Caki2 (cell line): ENCODE measurements around the gene CCDC178. TPM values are rescaled to one million over a fixed set of nuclear protein-coding genes. Genes with fewer than 3 reads are reported as not detected.

ENCODE experiments used
- DNase-seq: peaks from one replicate; pipeline ENCODE4 v3.0.0-alpha.2; 2015; ENCODE audit warnings: low read depth
- in situ Hi-C: cut with HindIII; loops from 2 replicates; pipeline ENCODE4 v1.10.0; 2016; ENCODE audit warnings: low sequenced_read_pairs, low pct_unique_long_range_greater_than_20kb, mixed read lengths
- total RNA-seq: library from RNA; depleted of rRNA; stranded (reverse); fragments of >200 nt; shearing (Covaris generic); gene quantifications from 2 replicates; pipeline ENCODE4 v1.2.3, GENCODE V29; 2014; ENCODE audit warnings: low replicate concordance

CCDC178 gene
- total RNA-seq, 1 experiment from 2014 or later = not detected

DNA sequence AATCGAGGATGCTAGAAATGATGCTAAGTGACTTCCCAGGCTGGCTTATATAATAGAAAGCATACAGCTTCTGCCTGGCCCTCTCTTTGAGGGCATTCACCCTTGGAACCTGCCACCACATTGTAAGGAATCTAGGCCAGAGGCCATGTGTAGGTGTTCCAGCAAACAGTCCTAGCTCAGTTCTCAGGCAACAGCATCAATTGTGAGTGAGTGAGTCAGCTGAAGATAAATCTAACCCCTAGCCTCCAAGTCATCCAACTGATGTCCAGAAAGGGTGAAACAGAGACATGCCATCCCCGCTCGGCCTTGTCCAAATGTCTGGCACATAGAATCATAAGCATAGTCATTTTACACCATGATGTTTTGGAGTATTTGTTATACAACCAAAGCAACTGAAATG lies 343.4 kb downstream of the CCDC178 start:
- peak; percentile 16 for DNase-seq
- in situ Hi-C loops = no loop called here

DNA sequence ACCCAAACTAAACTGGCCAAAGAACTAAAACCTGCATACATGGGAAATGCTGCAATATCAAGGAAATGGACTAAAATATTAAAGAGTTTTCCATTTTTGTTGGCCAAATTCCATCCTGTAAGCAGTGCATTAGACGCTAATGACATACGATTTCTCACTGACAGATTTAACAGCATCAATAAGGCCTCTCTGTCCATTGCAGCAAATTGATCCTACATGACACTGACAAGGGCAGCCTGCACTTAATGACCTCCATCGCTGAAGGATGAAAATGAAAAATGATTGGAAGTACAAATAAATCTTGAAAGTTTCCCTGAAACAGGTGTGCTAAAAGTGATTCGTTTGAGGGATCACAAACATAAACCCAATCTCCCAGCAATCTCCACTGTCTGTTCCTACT lies 350.1 kb downstream of the CCDC178 start:
- DNase-seq = no peak
- in situ Hi-C loops = no loop called here

DNA sequence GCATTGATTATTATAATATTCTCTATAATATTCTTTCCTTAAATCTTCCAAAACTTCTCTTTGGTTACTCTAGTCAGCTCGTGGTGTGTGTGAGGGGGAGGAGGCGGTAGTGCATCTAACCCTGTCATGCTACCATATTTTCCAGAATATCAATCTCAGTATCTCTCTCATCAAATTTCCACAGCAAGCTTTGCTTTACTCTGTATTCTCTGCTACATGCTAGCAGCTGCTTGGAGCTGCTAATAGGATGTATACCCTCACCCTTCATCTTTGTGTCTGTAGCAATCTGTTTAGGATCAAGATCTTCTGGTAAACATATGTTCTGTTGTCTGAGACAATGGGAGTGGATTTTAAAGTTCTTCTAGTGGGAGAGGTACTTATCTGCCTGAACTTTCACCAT lies 363.9 kb downstream of the CCDC178 start:
- in situ Hi-C loops = no loop called here

DNA sequence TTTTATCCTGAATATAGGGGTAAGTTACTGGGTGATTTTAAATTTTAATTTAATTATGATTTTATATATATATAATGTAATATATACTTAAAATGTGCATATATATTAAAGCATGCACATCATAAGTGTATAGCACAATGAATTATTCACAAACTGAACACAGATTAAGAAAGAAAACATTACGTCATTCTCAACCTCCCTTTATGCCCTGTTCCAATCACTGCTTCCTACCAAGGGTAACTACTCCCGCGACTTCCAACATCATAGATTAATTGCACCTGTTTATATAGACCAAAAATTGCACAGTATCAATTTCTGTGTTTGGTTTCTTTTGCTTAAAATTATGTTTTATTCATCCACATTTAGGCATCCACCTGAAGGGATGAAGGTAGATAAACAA lies 366.4 kb downstream of the CCDC178 start:
- DNase-seq = no peak
- in situ Hi-C loops = no loop called here

More for the DNA sequence above, 363.9 kb downstream of the CCDC178 start:
- DNase-seq = no peak

DNA sequence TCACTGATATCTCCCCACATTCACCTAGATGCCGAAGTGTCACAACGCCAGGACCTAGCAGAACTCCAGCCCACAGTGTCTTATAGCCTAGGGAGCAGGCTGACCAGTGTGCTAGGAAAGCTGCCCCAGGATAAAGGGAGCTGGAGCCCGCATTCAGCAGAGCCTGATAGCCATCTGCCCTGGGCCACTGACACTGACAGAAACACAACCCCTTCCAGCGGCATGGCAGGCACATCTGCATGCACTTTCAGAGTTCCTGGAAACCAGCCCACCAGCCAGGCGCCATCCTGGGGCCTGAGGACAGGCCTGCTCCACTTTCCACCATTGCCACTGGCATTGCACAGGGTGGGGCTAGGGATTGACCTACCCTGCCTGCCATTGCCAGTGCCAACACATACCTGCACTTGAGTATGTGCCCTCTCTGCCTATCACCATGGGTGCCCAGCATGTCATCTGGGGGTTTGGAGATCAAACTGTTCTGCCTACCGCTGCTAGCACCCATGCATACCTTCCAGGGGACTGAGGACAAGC lies 377.6 kb downstream of the CCDC178 start:
- in situ Hi-C loops = no loop called here
- no peak for DNase-seq

DNA sequence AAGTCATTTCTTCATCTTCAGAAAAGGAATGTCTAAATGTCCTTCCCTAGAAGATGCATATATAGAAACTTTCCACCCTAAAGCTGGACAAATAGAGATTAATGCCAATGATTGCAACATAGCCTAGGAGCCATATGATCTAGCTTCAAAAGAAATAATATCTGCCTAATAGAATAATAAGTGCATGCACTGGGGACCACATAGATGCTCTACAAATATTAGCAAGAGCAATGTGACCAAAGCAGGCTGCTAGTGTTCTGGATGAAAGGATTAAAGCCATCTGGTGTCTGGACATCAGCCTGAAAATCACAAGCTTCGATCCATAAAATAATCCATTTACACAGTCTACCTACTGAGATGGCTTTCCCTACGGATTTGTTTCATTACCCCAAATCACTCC lies 387.6 kb downstream of the CCDC178 start:
- no peak for DNase-seq
- in situ Hi-C loops = no loop called here

DNA sequence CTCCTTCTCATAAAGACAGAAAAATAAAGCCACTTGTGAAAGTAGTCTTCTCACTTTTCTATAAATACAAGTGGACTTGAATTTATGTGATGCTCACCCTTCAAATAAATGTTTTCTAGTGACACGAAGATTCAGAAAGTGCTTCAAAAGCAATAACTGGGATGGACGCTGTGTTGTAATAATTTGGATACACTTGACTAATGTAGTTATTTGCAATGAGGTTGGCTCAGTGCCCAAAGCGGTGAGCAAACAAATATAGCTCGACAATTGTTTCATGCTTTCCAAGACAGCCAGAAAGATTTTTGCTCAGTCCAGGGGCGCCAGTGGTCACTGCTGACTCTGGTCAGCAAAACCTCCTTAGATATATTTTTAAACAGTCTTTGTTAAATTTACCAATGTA lies 389.1 kb downstream of the CCDC178 start:
- no peak for DNase-seq

DNA sequence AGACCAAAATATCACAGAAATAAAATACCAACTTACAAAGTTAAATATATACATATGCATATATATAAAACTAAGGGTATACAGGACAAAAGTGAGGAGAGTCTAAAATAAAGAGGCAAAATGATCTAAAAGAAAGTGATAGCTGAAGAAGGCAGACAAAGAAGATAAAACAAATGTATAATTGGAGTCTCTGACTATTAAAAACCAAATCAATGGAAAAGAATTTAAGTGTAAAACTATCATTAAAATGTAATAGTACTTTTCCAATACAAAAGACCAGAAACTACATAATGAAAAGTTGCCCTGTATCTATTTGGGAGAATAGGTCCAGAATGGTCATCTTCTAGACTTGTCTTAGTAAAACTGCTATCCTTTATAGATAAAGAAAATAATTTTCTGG lies 400.3 kb downstream of the CCDC178 start:
- in situ Hi-C loops = no loop called here
- DNase-seq = no peak

More for the DNA sequence above, 389.1 kb downstream of the CCDC178 start:
- in situ Hi-C loops = no loop called here

DNA sequence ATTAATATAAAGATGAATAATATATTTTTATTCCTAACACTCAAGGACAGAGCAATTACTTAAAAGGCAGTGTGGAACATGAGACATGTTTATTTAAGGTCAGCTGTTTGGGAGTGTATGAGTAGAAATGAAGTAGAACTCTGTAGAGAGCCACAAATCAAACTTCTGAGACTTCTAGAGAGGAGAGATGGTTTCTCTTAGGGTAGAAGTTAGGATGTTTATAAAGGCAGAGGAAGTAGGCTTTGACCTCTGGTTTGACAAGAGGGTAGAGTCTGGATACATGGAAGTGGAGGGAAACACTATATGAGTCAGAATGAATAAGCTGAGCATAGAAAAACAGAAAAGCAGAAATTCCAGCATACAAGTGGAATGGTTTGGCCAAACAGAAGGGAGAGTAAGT lies 405.6 kb downstream of the CCDC178 start:
- DNase-seq = no peak
- in situ Hi-C loops = no loop called here

DNA sequence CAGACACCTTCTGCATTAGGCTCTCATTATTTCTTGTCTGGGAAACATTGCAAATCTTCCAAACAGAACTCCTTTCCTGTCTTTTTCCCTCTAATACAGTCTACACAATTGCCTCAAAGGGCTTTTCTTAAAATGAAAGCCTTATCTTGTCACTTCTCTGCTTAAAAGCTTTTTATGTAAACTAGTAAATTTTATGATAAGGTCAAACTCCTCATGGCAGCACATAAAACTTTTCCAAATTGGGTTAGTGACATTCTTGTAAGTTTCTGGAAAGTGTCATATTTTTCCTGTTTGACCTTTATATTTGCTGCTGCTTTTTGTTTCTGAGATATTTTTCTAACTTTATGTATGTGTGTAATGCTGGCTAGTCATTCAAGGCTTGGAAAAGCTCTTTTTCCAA lies 406.3 kb downstream of the CCDC178 start:
- no peak for DNase-seq
- in situ Hi-C loops = no loop called here

DNA sequence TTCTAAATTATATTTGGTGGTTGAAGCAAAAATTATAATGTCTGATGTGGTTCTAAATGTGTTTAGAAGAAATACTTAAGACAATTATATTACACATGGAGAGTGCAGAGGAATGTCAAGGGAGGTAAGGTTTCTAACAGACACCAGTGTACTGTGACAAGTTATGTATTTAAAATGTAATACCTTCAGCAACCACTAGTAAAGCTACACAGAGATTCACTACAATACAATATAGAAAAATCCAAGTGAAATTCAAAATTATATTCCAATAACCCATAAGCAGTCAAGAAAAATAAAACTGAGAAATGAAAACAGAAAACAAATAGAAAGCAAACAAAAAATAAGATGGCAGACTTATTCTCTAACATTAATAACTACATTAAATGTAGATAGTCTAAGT lies 418.2 kb downstream of the CCDC178 start:
- DNase-seq = no peak
- in situ Hi-C loops = no loop called here

DNA sequence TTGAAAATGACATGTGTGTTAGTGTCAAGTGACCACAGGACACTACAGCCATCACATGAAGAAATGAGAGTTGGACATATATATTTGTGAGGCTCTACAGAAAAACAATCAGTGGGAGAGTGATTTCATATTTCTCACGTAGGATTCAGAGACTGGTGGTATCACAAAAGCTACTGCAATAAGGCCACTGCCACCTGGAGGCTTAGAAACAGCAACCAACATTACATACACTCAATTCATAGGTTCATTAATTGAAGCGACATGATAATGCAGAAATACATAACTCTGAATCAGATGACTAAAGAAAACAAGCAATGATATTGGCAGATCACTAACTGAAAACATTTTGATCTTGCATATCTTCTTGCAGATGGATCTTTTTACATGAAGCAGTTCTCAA lies 419.6 kb downstream of the CCDC178 start:
- in situ Hi-C loops = no loop called here
- no peak for DNase-seq

DNA sequence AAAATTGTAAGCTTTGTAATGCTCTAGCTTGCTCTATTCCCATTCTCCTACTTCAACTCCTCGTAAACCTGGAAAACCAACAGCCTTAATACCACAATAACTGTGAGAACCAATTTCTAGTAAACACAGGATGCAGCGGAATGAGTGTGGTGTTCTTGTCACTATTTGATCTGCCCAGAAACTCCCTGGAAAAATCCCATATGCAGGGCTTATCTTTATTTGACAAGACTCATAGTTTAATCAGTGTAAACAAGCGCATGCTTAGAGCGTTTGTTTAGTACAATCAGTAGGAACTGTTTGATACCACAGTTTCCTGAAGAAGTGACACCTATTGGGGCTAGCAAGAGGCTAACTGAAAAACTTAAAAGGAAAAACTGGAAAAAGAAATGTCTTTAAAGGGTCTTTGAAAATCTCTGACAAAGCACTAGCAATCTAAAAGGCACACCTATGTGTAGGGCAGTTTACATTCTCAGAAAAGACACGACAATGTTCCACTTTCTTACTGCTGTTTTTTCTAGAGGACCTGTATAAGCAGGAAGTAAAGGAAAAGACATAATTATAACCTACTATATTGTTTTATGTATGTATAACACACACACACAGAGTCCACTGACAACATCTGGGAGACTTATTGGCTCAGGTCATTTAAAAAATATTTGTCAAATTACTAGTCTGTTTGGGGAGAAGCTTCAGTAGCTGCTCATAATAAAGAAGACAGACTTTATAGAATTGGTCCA lies 426.3 kb downstream of the CCDC178 start:
- DNase-seq = no peak
- in situ Hi-C loops = no loop called here

DNA sequence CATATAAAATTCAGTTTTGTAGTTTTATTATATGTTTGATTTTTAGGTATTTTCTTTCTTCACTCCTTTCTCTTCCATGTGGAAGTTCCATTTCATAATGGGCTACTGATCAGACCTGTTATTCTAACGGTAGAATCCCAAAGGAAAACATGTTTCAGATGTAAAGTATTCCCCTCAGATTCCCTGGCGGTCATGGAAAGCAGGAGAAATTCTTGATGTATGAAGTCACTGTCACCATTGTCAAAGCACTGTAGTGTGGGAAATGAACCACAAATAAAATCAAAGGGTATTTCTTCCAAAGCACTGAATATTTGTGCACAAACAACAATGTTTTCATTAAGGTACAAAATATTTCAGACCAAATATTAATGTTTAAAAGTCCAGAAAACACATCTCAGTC lies 430.4 kb downstream of the CCDC178 start:
- in situ Hi-C loops = no loop called here
- DNase-seq = peak; percentile 48

DNA sequence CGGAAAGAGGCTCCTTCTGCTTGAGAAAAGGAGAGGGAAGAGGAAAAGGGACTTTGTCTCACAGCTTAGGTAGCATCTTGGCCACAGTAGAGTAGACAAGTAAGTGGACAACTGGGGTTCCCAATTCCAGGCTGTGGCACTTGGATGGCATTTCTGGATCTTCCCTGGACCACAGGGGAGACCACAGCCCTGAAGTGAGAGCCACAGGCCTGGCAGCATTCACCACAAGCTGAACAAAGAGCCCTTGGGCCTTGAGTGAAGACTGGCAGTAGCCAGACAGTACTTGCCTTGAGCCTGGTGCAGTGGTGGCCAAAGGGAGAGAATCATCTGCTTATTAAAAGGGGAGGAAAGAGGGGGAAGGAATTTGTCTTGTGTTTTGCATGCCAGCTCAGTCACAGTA lies 441.6 kb downstream of the CCDC178 start:
- DNase-seq = no peak
- in situ Hi-C loops = no loop called here

DNA sequence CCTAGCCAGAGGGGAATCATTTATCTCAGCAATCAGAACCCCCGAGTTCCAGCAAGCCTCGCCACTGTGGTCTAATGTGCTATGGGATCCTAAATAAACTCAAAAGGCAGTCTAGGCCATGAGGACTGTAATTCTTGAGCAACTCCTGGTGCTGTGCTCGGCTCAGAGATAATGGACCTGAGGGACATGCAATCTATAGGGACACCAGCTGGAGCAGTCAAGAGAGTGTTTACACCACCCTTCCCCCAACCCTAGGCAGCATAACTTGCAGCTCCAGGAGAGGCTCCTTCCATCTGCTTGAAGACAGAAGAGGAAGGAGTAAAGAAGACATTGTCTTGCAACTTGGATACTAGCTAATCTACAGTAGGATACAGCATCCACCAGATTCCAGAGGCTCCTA lies 442.2 kb downstream of the CCDC178 start:
- DNase-seq = no peak
- in situ Hi-C loops = no loop called here

DNA sequence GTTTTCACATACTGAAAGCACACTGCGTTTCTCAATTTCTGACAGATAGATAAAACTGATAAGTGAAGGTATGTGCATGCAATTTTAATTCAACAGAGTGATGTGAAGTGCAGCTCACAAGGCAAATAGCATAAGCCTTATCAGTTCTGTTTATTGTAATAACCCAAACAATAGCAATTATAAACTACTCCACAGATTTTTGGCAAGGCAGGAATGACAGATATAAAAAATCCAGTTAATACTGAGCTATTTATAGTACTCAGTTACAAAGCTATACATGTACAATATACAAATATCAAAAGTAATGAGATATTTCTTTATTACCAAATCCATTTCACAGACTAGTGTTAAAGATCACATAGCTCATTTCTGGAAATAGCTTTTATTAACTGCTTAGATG lies 456.8 kb downstream of the CCDC178 start:
- no peak for DNase-seq
- in situ Hi-C loops = no loop called here

DNA sequence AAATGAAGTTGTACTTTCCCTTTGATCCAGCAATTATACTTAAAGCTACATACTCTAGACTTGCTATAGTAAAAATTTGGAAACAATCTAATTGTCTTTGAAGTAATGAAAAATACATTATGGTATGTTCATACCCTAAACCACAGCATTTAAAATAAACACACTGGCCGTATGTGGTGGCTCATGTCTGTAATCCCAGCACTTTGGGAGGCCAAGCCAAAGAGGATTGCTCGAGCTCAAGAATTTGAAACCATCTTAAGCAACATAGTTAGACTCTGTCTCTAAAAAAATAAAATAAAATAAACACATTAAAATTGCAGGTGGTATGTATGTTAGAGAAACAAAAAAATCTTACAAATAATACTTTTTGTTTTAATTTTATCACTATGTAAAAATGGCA lies 459.6 kb downstream of the CCDC178 start:
- in situ Hi-C loops = no loop called here
- DNase-seq = no peak

DNA sequence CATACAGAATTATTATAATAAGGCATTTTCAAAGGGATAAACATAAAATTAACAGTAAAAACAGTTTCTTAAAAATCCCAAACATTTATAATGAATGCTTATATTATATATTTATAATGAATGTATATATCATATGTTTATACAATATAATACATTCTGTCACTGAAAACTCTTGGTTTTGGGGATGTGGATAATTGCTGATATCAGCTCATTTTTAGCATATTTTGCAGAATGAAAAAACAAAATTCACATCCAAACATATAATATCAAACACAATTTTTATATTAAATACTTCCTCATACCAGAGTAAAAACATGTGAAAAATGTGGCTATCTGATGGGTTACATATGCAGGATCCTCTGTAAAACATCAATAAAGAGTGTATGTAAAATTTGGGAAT lies 465.0 kb downstream of the CCDC178 start:
- in situ Hi-C loops = no loop called here
- DNase-seq = no peak

DNA sequence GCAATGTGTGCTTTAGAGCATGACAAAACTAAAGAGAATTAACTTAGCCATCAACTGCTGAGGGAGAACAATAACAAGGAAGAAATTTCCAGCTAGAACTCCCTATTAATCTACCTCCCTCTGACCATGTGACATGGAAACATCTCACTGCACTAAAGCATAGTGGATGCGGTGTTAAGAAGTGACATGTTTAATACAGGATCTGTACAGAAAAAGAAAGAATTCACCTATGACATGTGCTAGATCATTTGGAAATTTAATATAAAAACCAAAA lies 465.4 kb downstream of the CCDC178 start:
- in situ Hi-C loops = no loop called here
- DNase-seq = no peak
